GM19099 (cell line): ENCODE results near the gene TEP1.

Experiments used
- POLR2A ChIP-seq: IDR thresholded peaks from 3 replicates; pipeline ENCODE4 v1.6.1; 2011; ENCODE audit warnings: low read depth; ENCODE audit not compliant: insufficient read length; ENCODE audit errors: extremely low read depth

TEP1 gene

GRCh38 chr14:20412876-20413743 is at the start of gene TEP1:
Gene TEP1, minus strand, starts transcription at chr14:20413501. Its CDS starts 5,062 bp downstream, at chr14:20408439.
- TF ChIP-seq POLR2A, result peak; percentile 69

GRCh38 chr14:20461225-20462141 is 48.2 kb upstream of the TEP1 start, which contains the start of gene PIP4P1:
Gene PIP4P1, minus strand, starts transcription at chr14:20461434. Its CDS starts 109 bp downstream, at chr14:20461325.
- TF ChIP-seq POLR2A, result peak; percentile 74

- no peak for TF ChIP-seq POLR2A
Observed at GRCh38 chr14:20460458-20461224, 47.3 kb upstream of the TEP1 start.

- TF ChIP-seq POLR2A, result peak; percentile 12
Observed at GRCh38 chr14:20458031-20458789, 44.9 kb upstream of the TEP1 start.

- no peak for TF ChIP-seq POLR2A
Observed at GRCh38 chr14:20456971-20457370, 43.7 kb upstream of the TEP1 start.

- TF ChIP-seq POLR2A, result no peak
Observed at GRCh38 chr14:20455355-20456300, 42.3 kb upstream of the TEP1 start.

- TF ChIP-seq POLR2A, result peak; percentile 79
Observed at GRCh38 chr14:20454516-20455354, 41.4 kb upstream of the TEP1 start, which contains the start of the genes APEX1 and OSGEP. Gene APEX1, plus strand, starts transcription at chr14:20455226. Its CDS starts 420 bp downstream, at chr14:20455646. Gene OSGEP, minus strand, starts transcription at chr14:20454812. Its CDS starts 129 bp downstream, at chr14:20454683.

- no peak for TF ChIP-seq POLR2A
Observed at GRCh38 chr14:20446889-20447288, 33.6 kb upstream of the TEP1 start.

GRCh38 chr14:20441461-20441860 is 28.2 kb upstream of the TEP1 start:
- TF ChIP-seq POLR2A, result no peak

- TF ChIP-seq POLR2A, result no peak
Observed at GRCh38 chr14:20440882-20441281, 27.6 kb upstream of the TEP1 start.

GRCh38 chr14:20440465-20440864 is 27.2 kb upstream of the TEP1 start:
- TF ChIP-seq POLR2A, result no peak

GRCh38 chr14:20438664-20439063 is 25.4 kb upstream of the TEP1 start:
- TF ChIP-seq POLR2A, result no peak
